WTC11 (cell line): ENCODE results near the gene C15orf39.

Experiments used
- ATF2 ChIP-seq: sonication (generic); formaldehyde crosslinking; IDR thresholded peaks from 2 replicates; pipeline ENCODE4 v1.8.1; 2022; ENCODE audit warnings: low read depth, missing genetic modification reagents, borderline replicate concordance
- CTCF ChIP-seq: fragments of 200-600 bp; IDR thresholded peaks from 2 replicates; pipeline ENCODE4 v1.8.0; 2022; ENCODE audit warnings: antibody characterized with exemption
- SP1 ChIP-seq: sonication (generic); formaldehyde crosslinking; conservative IDR thresholded peaks from 2 replicates; pipeline ENCODE4 v1.8.1; 2022; ENCODE audit warnings: missing genetic modification reagents

- TF ChIP-seq ATF2 (no peak), CTCF (no peak), SP1 (no peak)
These were observed 8.4 kb upstream of the C15orf39 start for GRCh38 chr15:75193272-75193671.
